ENCODE measurements around the gene SAFB2.
A peak's percentile ranks its signal among the peaks of the same experiment; 100 is the strongest.

SAFB2 gene

DNA sequence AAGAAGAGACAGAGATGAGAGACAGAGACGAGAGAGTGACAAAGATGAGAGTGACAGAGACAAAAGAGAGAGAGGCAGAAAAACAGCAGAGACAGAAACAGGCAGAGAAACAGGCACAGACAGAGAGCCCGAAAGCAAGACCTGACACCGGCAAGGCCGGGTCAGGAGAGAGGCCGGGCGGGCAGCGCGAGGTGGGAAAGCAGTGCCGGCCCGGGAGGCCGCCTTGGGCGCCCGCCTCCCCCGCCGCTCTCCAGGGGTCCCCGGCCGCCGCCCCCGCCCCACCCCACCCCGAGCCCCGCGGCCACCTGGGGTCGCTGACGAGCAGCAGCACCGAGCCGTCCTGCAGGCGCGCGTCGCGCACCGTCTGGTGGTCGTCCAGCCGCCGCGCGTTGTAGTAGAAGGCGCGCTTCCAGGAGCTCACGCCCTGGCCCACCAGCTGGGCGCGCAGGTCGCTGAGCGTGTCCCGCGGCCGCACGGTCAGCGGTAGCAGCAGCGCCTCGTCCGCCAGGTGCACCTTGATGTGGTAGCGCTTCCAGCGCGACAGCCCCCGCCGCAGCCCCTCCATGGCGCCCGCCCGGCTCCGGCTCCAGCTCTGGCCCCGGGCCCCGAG, 55.1 kb downstream of the SAFB2 start, which contains the start of gene TINCR:
Gene TINCR, minus strand, starts transcription at position 594 of the 610 bp plus-strand sequence.
- TF ChIP-seq CTCF (IDR thresholded peaks at IDR 0.05; ENCODE audit: low read depth, low read length) = peak; percentile 2
- in situ Hi-C loops (cut with HindIII; ENCODE audit: low sequenced_read_pairs) = no loop called here
- DNase-seq (ENCODE audit: low read depth, low spot score) = no peak
- H3K4me3 ChIP-seq (ENCODE audit: low read depth, low read length) = no peak within 1 kb of the TSS

- no peak for DNase-seq (ENCODE audit: low read depth, low spot score)
- no peak overlapping the region for H3K4me3 ChIP-seq (ENCODE audit: low read depth, low read length)
- in situ Hi-C loops (cut with HindIII; ENCODE audit: low sequenced_read_pairs) = no loop called here
- no peak for TF ChIP-seq CTCF (IDR thresholded peaks at IDR 0.05; ENCODE audit: low read depth, low read length)
Measured at GRCh38 chr19:5564930-5565329, 57.6 kb downstream of the SAFB2 start.

DNA sequence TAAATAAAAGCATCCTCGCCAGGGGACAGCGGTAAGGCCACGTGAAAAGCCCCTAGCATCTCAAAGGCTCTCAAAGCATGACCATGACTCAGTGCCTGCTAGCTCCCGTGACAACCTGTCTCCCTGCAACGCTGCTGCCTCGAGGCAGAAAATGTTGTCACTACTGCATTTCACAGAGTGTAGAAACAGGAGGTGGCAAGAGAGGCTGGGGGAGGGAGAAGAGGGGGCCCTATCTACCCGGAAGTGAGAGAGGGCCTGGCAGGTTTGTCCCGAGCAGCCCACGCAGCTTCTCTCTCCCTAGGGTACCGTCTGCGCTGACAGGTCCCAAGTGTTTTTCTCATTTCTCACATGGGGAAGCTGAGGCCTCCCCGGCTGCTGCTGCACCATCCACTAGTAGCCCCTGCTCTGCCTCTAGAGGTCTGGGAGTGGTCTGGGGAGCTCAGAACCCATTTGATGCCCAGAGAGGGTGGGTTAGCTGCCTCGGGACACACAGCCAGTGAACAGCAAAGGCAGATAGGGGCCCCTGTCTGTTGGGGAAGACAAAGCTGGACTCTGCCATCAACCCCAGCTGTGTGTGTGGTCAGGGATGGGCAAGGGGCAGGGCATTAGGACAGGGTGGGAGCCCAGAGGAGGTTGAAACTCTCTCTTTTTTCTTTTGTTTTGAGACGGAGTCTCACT, 58.5 kb downstream of the SAFB2 start:
- no peak for TF ChIP-seq CTCF (IDR thresholded peaks at IDR 0.05; ENCODE audit: low read depth, low read length)
- no peak overlapping the region for H3K4me3 ChIP-seq (ENCODE audit: low read depth, low read length)
- no peak for DNase-seq (ENCODE audit: low read depth, low spot score)
- in situ Hi-C loops (cut with HindIII; ENCODE audit: low sequenced_read_pairs) = no loop called here

DNA sequence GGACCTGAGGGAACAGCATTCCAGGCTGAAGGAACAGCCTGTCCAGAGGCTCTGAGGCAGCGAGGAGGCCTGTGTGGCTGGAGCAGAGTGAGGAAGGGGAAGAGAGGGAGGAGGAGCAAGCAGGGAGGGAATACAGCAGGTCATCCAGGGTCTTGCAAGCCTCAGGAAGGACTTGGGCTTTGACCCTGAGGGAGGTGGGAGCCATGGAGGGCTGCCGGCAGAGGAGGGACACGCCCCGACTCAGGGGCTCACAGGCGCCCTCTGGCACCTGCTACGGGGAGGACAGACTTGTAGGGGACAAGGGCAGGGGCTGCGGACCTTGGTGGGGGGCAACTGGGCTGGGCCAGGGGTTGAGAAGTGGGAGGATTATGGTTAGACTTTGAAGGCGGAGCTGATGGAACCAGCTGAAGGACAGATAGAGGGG, 59.6 kb downstream of the SAFB2 start:
- peak; percentile 12 for TF ChIP-seq CTCF (IDR thresholded peaks at IDR 0.05; ENCODE audit: low read depth, low read length)
- in situ Hi-C loops (cut with HindIII; ENCODE audit: low sequenced_read_pairs) = no loop called here
- H3K4me3 ChIP-seq (ENCODE audit: low read depth, low read length) = no peak overlapping the region
- no peak for DNase-seq (ENCODE audit: low read depth, low spot score)

DNA sequence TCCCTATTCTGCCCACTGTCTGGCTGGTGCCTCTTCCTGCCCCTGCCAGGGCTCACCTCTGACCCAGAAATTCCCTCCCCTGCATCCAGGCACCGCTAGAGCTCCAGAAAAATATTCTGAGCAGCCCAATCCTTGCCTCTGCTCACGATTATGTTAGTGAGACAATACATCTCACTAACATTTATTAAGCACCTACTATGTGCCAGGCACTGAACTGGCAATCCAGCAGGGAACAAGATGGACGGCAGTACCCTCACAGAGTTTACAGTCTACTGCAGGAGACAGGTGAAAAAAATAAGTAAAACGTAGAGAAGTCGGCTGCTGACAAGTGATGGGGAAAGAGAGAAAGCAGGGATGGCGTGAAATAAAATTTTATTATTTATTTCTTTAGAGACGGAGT, 60.3 kb downstream of the SAFB2 start:
- no peak overlapping the region for H3K4me3 ChIP-seq (ENCODE audit: low read depth, low read length)
- DNase-seq (ENCODE audit: low read depth, low spot score) = no peak
- TF ChIP-seq CTCF (IDR thresholded peaks at IDR 0.05; ENCODE audit: low read depth, low read length) = no peak
- in situ Hi-C loops (cut with HindIII; ENCODE audit: low sequenced_read_pairs) = no loop called here

DNA sequence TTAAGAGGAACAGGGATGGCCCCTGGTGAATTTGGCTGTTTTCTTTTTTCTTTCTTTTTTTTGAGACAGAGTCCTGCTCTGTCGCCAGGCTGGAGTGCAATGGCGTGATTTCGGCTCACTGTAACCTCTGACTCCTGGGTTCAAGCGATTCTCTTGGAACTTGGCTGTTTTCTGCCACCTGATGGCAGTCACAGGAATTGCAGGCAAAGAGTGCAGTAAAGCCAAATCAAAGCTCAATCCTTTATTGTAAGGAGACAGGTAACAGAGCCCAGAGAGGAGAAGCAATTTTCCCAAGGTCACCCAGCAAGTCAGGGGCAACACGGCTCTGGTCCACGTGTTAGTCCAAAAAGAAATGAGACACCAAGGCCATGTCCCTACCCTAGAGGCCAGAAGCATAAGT, 61.0 kb downstream of the SAFB2 start:
- TF ChIP-seq CTCF (IDR thresholded peaks at IDR 0.05; ENCODE audit: low read depth, low read length) = peak; percentile 36
- in situ Hi-C loops (cut with HindIII; ENCODE audit: low sequenced_read_pairs) = no loop called here
- H3K4me3 ChIP-seq (ENCODE audit: low read depth, low read length) = no peak overlapping the region
- DNase-seq (ENCODE audit: low read depth, low spot score) = no peak

All from astrocyte of the spinal cord (primary cell).